ENCODE data around the gene PECR.

PECR gene

DNA sequence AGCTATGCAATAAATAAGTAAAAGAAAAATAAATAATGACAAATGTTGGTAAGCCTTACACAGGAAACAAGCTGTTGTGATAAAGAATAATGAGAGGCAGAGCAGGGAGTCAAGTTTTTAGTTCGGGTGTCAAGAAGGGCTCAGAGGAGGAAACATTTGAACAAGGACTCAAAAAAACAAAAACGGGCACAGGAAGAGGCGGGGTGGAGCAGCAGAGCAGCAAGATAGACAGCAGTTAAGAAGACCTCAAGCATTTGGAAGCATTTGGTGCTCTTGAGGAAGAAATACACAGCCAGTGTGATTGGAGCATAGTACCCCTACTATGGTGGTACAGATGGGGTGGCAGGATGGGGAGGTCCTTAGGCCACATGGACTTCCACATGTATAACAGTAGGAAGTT, 2.9 kb upstream of the PECR start:
- peak overlapping the region; percentile 95 for H3K27ac ChIP-seq (replicated peaks; ENCODE audit: low read length)
- peaks cover 0 to 1% of the 10 kb centered on the region in 2 donors for H3K9me3 ChIP-seq (replicated peaks in 1 of 2; ENCODE audit: control insufficient read depth in 2 of 2, insufficient read depth in 1 of 2, low read depth in 1 of 2, low read length in 2 of 2)
- peak overlapping the region; percentile 59 for H2AK5ac ChIP-seq (ENCODE audit: low read depth, low read length)
- no peak overlapping the region for H3K4ac ChIP-seq (ENCODE audit: low read length)
- WGBS, 2 donors (ENCODE audit: extremely low coverage in 2 of 2, insufficient read length in 2 of 2, insufficient replicate concordance in 1 of 2): no CpG with 5 or more reads among the region's 3 CpGs
- H3K4me1 ChIP-seq (ENCODE audit: control insufficient read depth in 2 of 2, insufficient read depth in 1 of 2, low read depth in 1 of 2, low read length in 2 of 2): peaks cover 8 to 16% of the 10 kb centered on the region in 2 donors
- no peak overlapping the region for H4K8ac ChIP-seq (ENCODE audit: low read depth, low read length)
- DNase-seq (ENCODE audit: low spot score): no peak
- H3K14ac ChIP-seq (ENCODE audit: low read length): no peak overlapping the region
- no peaks in the 10 kb centered on the region for H3K27me3 ChIP-seq (ENCODE audit: control insufficient read depth in 3 of 3, insufficient read depth in 3 of 3, low read depth in 1 of 3, low read length in 3 of 3)
- peaks cover 1% of the 10 kb centered on the region for H3K79me1 ChIP-seq (ENCODE audit: low read depth, low read length)
- H2BK15ac ChIP-seq (ENCODE audit: low read length): no peak overlapping the region
- H2BK12ac ChIP-seq (ENCODE audit: low read length): no peak overlapping the region
- peaks cover 3 to 15% of the 10 kb centered on the region in 2 donors for H3K36me3 ChIP-seq (replicated peaks in 1 of 2; ENCODE audit: control insufficient read depth in 2 of 2, insufficient read depth in 2 of 2, low read length in 2 of 2)
- H4K91ac ChIP-seq (ENCODE audit: low read depth, low read length, poor library complexity): no peak overlapping the region
- peak overlapping the region; percentile 59 to 77 for H3K4me3 ChIP-seq (ENCODE audit: low read length in 2 of 2)
- peak overlapping the region; percentile 63 for H3K18ac ChIP-seq (ENCODE audit: low read length)
- H3K23ac ChIP-seq (ENCODE audit: low read depth, low read length, poor library complexity): no peak overlapping the region
- H2BK120ac ChIP-seq (ENCODE audit: low read depth, low read length): no peak overlapping the region
- H2BK5ac ChIP-seq (ENCODE audit: low read length): no peak overlapping the region
- peak overlapping the region; percentile 28 for H3K4me2 ChIP-seq (ENCODE audit: insufficient read depth, low read length, poor library complexity, severe bottlenecking)
- H2AFZ ChIP-seq (ENCODE audit: low read length): no peak overlapping the region
- no peak overlapping the region for H3K9ac ChIP-seq (ENCODE audit: low read depth, low read length, poor library complexity)

- Histone ChIP-seq H4K8ac (ENCODE audit: low read depth, low read length) (no peak overlapping the region), H3K9ac (ENCODE audit: low read depth, low read length, poor library complexity) (no peak overlapping the region), H3K4me1 (ENCODE audit: control insufficient read depth in 2 of 2, insufficient read depth in 1 of 2, low read depth in 1 of 2, low read length in 2 of 2) (peaks cover 8 to 16% of the 10 kb centered on the region in 2 donors), H2BK15ac (ENCODE audit: low read length) (no peak overlapping the region), H2BK120ac (ENCODE audit: low read depth, low read length) (no peak overlapping the region), H3K4ac (ENCODE audit: low read length) (no peak overlapping the region), H3K79me1 (ENCODE audit: low read depth, low read length) (peaks cover 1% of the 10 kb centered on the region), H3K14ac (ENCODE audit: low read length) (no peak overlapping the region), H3K23ac (ENCODE audit: low read depth, low read length, poor library complexity) (no peak overlapping the region), H2AFZ (ENCODE audit: low read length) (peak overlapping the region; percentile 35), H3K9me3 (replicated peaks in 1 of 2; ENCODE audit: control insufficient read depth in 2 of 2, insufficient read depth in 1 of 2, low read depth in 1 of 2, low read length in 2 of 2) (peaks cover 0 to 1% of the 10 kb centered on the region in 2 donors), H3K27ac (replicated peaks; ENCODE audit: low read length) (peak overlapping the region; percentile 95), H2BK5ac (ENCODE audit: low read length) (no peak overlapping the region), H4K91ac (ENCODE audit: low read depth, low read length, poor library complexity) (no peak overlapping the region), H3K18ac (ENCODE audit: low read length) (peak overlapping the region; percentile 0), H2BK12ac (ENCODE audit: low read length) (no peak overlapping the region), H2AK5ac (ENCODE audit: low read depth, low read length) (no peak overlapping the region), H3K4me2 (ENCODE audit: insufficient read depth, low read length, poor library complexity, severe bottlenecking) (peak overlapping the region; percentile 52), H3K36me3 (replicated peaks in 1 of 2; ENCODE audit: control insufficient read depth in 2 of 2, insufficient read depth in 2 of 2, low read length in 2 of 2) (peaks cover 3 to 15% of the 10 kb centered on the region in 2 donors), H3K27me3 (ENCODE audit: control insufficient read depth in 3 of 3, insufficient read depth in 3 of 3, low read depth in 1 of 3, low read length in 3 of 3) (no peaks in the 10 kb centered on the region), H3K4me3 (ENCODE audit: low read length in 2 of 2) (peak overlapping the region; percentile 67 to 77)
- WGBS, 2 donors (ENCODE audit: extremely low coverage in 2 of 2, insufficient read length in 2 of 2, insufficient replicate concordance in 1 of 2): no CpG with 5 or more reads among the region's 11 CpGs
- DNase-seq (ENCODE audit: low spot score): peak; percentile 88
These were observed 2.1 kb upstream of the PECR start for GRCh38 chr2:216083464-216084281.

- H3K79me1 ChIP-seq (ENCODE audit: low read depth, low read length): peaks cover 1% of the 10 kb centered on the region
- no peak overlapping the region for H3K23ac ChIP-seq (ENCODE audit: low read depth, low read length, poor library complexity)
- peak overlapping the region; percentile 72 for H3K4me2 ChIP-seq (ENCODE audit: insufficient read depth, low read length, poor library complexity, severe bottlenecking)
- DNase-seq (ENCODE audit: low spot score): no peak
- H4K8ac ChIP-seq (ENCODE audit: low read depth, low read length): no peak overlapping the region
- no peak overlapping the region for H2AFZ ChIP-seq (ENCODE audit: low read length)
- H3K4me3 ChIP-seq (ENCODE audit: low read length in 2 of 2): peak overlapping the region; percentile 77 to 93
- no CpG with 5 or more reads among the region's 3 CpGs for WGBS, 2 donors (ENCODE audit: extremely low coverage in 2 of 2, insufficient read length in 2 of 2, insufficient replicate concordance in 1 of 2)
- H3K18ac ChIP-seq (ENCODE audit: low read length): no peak overlapping the region
- no peak overlapping the region for H3K4ac ChIP-seq (ENCODE audit: low read length)
- no peak overlapping the region for H2AK5ac ChIP-seq (ENCODE audit: low read depth, low read length)
- no peak overlapping the region for H3K14ac ChIP-seq (ENCODE audit: low read length)
- peaks cover 0 to 1% of the 10 kb centered on the region in 2 donors for H3K9me3 ChIP-seq (replicated peaks in 1 of 2; ENCODE audit: control insufficient read depth in 2 of 2, insufficient read depth in 1 of 2, low read depth in 1 of 2, low read length in 2 of 2)
- no peaks in the 10 kb centered on the region for H3K27me3 ChIP-seq (ENCODE audit: control insufficient read depth in 3 of 3, insufficient read depth in 3 of 3, low read depth in 1 of 3, low read length in 3 of 3)
- H3K4me1 ChIP-seq (ENCODE audit: control insufficient read depth in 2 of 2, insufficient read depth in 1 of 2, low read depth in 1 of 2, low read length in 2 of 2): peaks cover 8 to 16% of the 10 kb centered on the region in 2 donors
- H2BK12ac ChIP-seq (ENCODE audit: low read length): no peak overlapping the region
- peak overlapping the region; percentile 95 for H3K27ac ChIP-seq (replicated peaks; ENCODE audit: low read length)
- H2BK5ac ChIP-seq (ENCODE audit: low read length): no peak overlapping the region
- H3K9ac ChIP-seq (ENCODE audit: low read depth, low read length, poor library complexity): no peak overlapping the region
- no peak overlapping the region for H2BK120ac ChIP-seq (ENCODE audit: low read depth, low read length)
- H4K91ac ChIP-seq (ENCODE audit: low read depth, low read length, poor library complexity): no peak overlapping the region
- H2BK15ac ChIP-seq (ENCODE audit: low read length): no peak overlapping the region
- H3K36me3 ChIP-seq (replicated peaks in 1 of 2; ENCODE audit: control insufficient read depth in 2 of 2, insufficient read depth in 2 of 2, low read length in 2 of 2): peaks cover 3 to 15% of the 10 kb centered on the region in 2 donors
These were observed 1.2 kb upstream of the PECR start for GRCh38 chr2:216082805-216083204.

GRCh38 chr2:216082117-216082711, 605 bp upstream of the PECR start:
- H3K14ac ChIP-seq (ENCODE audit: low read length): peak overlapping the region; percentile 42
- H3K4me1 ChIP-seq (ENCODE audit: control insufficient read depth in 2 of 2, insufficient read depth in 1 of 2, low read depth in 1 of 2, low read length in 2 of 2): peaks cover 8 to 16% of the 10 kb centered on the region in 2 donors
- no peak overlapping the region for H4K91ac ChIP-seq (ENCODE audit: low read depth, low read length, poor library complexity)
- H3K79me1 ChIP-seq (ENCODE audit: low read depth, low read length): peaks cover 1% of the 10 kb centered on the region
- H3K27ac ChIP-seq (replicated peaks; ENCODE audit: low read length): peak overlapping the region; percentile 95
- peak overlapping the region; percentile 97 for H3K18ac ChIP-seq (ENCODE audit: low read length)
- H2BK12ac ChIP-seq (ENCODE audit: low read length): no peak overlapping the region
- H3K4me3 ChIP-seq (ENCODE audit: low read length in 2 of 2): peak overlapping the region; percentile 77 to 93
- no peak for DNase-seq (ENCODE audit: low spot score)
- H2BK120ac ChIP-seq (ENCODE audit: low read depth, low read length): peak overlapping the region; percentile 39
- H3K9me3 ChIP-seq (replicated peaks in 1 of 2; ENCODE audit: control insufficient read depth in 2 of 2, insufficient read depth in 1 of 2, low read depth in 1 of 2, low read length in 2 of 2): peaks cover 0 to 1% of the 10 kb centered on the region in 2 donors
- no peak overlapping the region for H3K23ac ChIP-seq (ENCODE audit: low read depth, low read length, poor library complexity)
- peak overlapping the region; percentile 94 for H2AK5ac ChIP-seq (ENCODE audit: low read depth, low read length)
- peak overlapping the region; percentile 92 for H3K9ac ChIP-seq (ENCODE audit: low read depth, low read length, poor library complexity)
- peak overlapping the region; percentile 72 for H3K4me2 ChIP-seq (ENCODE audit: insufficient read depth, low read length, poor library complexity, severe bottlenecking)
- H4K8ac ChIP-seq (ENCODE audit: low read depth, low read length): no peak overlapping the region
- H3K36me3 ChIP-seq (replicated peaks in 1 of 2; ENCODE audit: control insufficient read depth in 2 of 2, insufficient read depth in 2 of 2, low read length in 2 of 2): peaks cover 3 to 10% of the 10 kb centered on the region in 2 donors
- H3K4ac ChIP-seq (ENCODE audit: low read length): no peak overlapping the region
- no peaks in the 10 kb centered on the region for H3K27me3 ChIP-seq (ENCODE audit: control insufficient read depth in 3 of 3, insufficient read depth in 3 of 3, low read depth in 1 of 3, low read length in 3 of 3)
- H2BK15ac ChIP-seq (ENCODE audit: low read length): no peak overlapping the region
- H2AFZ ChIP-seq (ENCODE audit: low read length): peak overlapping the region; percentile 92
- no CpG with 5 or more reads among the region's 22 CpGs for WGBS, 2 donors (ENCODE audit: extremely low coverage in 2 of 2, insufficient read length in 2 of 2, insufficient replicate concordance in 1 of 2)
- peak overlapping the region; percentile 99 for H2BK5ac ChIP-seq (ENCODE audit: low read length)

Data from neuronal stem cell (in vitro differentiated cells).